H1 (cell line): ENCODE data around the gene KPNA4. TPM values are rescaled to one million over a fixed set of nuclear protein-coding genes. Genes with fewer than 3 reads are reported as not detected.

Source experiments
- CTCF ChIA-PET: fragments of 300-600 bp; sonication (Branson Sonifier 250); formaldehyde crosslinking; loops from one replicate; lab custom pipeline; 2021; ENCODE audit not compliant: partially characterized antibody; lab: Charles Lee
- POLR2A ChIA-PET: fragments of 300-600 bp; sonication (Branson Sonifier 250); formaldehyde crosslinking; loops from one replicate; lab custom pipeline; 2021; ENCODE audit warnings: inconsistent platforms; ENCODE audit not compliant: partially characterized antibody; lab: Charles Lee
- DNase-seq, 2 experiments: peaks; one replicate each; pipeline versions ENCODE4 v3.0.0 to v3.0.0-alpha.2; 2010 to 2022; ENCODE audit warnings: low spot score in 2 of 2, low read depth in 1 of 2, mixed read lengths in 1 of 2
- FAIRE-seq: peaks from 2 replicates; lab custom pipeline; 2011; peaks lifted over from hg19 to GRCh38; lab: Jason Lieb, UNC
- H2AFZ ChIP-seq: 2 replicates; pipeline ENCODE4 v1.8.1; 2012; ENCODE audit warnings: low read length, inconsistent platforms
- H2AK5ac ChIP-seq: 2 replicates; pipeline ENCODE4 v1.6.1; 2013; ENCODE audit warnings: low read depth, low read length
- H2BK120ac ChIP-seq: replicated peaks from 2 replicates; pipeline ENCODE3; 2013; ENCODE audit warnings: low read depth, low read length, inconsistent platforms
- H2BK12ac ChIP-seq: 2 replicates; pipeline ENCODE4 v1.6.1; 2013; ENCODE audit warnings: low read depth, low read length
- H2BK15ac ChIP-seq: 2 replicates; pipeline ENCODE4 v1.6.1; 2013; ENCODE audit warnings: low read length
- H2BK20ac ChIP-seq: 2 replicates; pipeline ENCODE4 v1.6.1; 2013; ENCODE audit warnings: low read length
- H2BK5ac ChIP-seq: 2 replicates; pipeline ENCODE4 v1.6.1; 2013; ENCODE audit warnings: low read depth, low read length
- H3K14ac ChIP-seq: 2 replicates; pipeline ENCODE4 v1.6.1; 2013; ENCODE audit warnings: inconsistent platforms; ENCODE audit not compliant: insufficient read length
- H3K18ac ChIP-seq: 2 replicates; pipeline ENCODE4 v1.6.1; 2013; ENCODE audit warnings: low read length; ENCODE audit errors: extremely low read depth
- H3K23ac ChIP-seq: 2 replicates; pipeline ENCODE4 v1.6.1; 2013; ENCODE audit warnings: inconsistent platforms; ENCODE audit not compliant: insufficient read length
- H3K23me2 ChIP-seq: 2 replicates; pipeline ENCODE4 v1.6.1; 2013; ENCODE audit warnings: low read depth, low read length
- H3K27ac ChIP-seq: 2 replicates; pipeline ENCODE4 v1.6.1; 2011; ENCODE audit warnings: low read depth, low read length, inconsistent platforms
- H3K27me3 ChIP-seq, 4 experiments: replicated peaks in 1 of 4; 1 replicate in 1 of 4; 2 replicates in 3 of 4; pipeline versions ENCODE4 v1.6.1 to v1.8.1; 2011 to 2013; ENCODE audit warnings: low read length in 3 of 4, mild to moderate bottlenecking in 3 of 4, inconsistent platforms in 2 of 4, mixed read lengths in 2 of 4, moderate library complexity in 1 of 4; ENCODE audit not compliant: control insufficient read depth in 3 of 4, insufficient read depth in 3 of 4; ENCODE audit errors: extremely low read depth in 1 of 4
- H3K36me3 ChIP-seq, 4 experiments: 2 replicates each; pipeline versions ENCODE4 v1.6.1 to v1.8.1; 2011 to 2013; ENCODE audit warnings: mild to moderate bottlenecking in 4 of 4, low read length in 3 of 4, moderate library complexity in 2 of 4, control low read depth in 1 of 4, inconsistent platforms in 1 of 4; ENCODE audit not compliant: insufficient read depth in 4 of 4, control insufficient read depth in 2 of 4
- H3K4ac ChIP-seq: replicated peaks from 2 replicates; pipeline ENCODE3; 2013; ENCODE audit warnings: low read length, low read depth, mixed read lengths, inconsistent platforms; ENCODE audit not compliant: insufficient read length
- H3K4me1 ChIP-seq, 4 experiments: replicated peaks in 1 of 4; 1 replicate in 1 of 4; 2 replicates in 3 of 4; pipeline versions ENCODE4 v1.6.1 to v1.8.1; 2011 to 2013; ENCODE audit warnings: low read length in 3 of 4, inconsistent platforms in 2 of 4, mixed read lengths in 1 of 4; ENCODE audit not compliant: insufficient read depth in 4 of 4, control insufficient read depth in 3 of 4
- H3K4me2 ChIP-seq, 2 experiments: 2 replicates each; pipeline versions ENCODE4 v1.6.1 to v1.8.1; 2011 to 2013; ENCODE audit warnings: low read depth in 2 of 2, low read length in 2 of 2, control low read depth in 1 of 2, inconsistent platforms in 1 of 2, mild to moderate bottlenecking in 1 of 2; ENCODE audit not compliant: insufficient read depth in 1 of 2
- H3K4me3 ChIP-seq, 4 experiments: fragments of 200-600, 300-600 bp in 1 of 4; sonication (generic), shearing (Covaris generic), sonication (Bioruptor Twin) in 1 of 4; 2 replicates each; pipeline versions ENCODE4 v1.5.1 to v1.8.1; 2011 to 2016; ENCODE audit warnings: low read length in 4 of 4, low read depth in 3 of 4, control low read depth in 2 of 4, inconsistent platforms in 2 of 4, mild to moderate bottlenecking in 2 of 4, mixed read lengths in 1 of 4, moderate library complexity in 1 of 4; ENCODE audit not compliant: insufficient read depth in 2 of 4; ENCODE audit errors: extremely low read depth in 1 of 4
- H3K56ac ChIP-seq: replicated peaks from 2 replicates; pipeline ENCODE3; 2013; ENCODE audit warnings: low read depth, mild to moderate bottlenecking, mixed read lengths, low read length, inconsistent platforms; ENCODE audit not compliant: insufficient read length
- H3K79me1 ChIP-seq: 2 replicates; pipeline ENCODE4 v1.6.1; 2013; ENCODE audit warnings: low read depth, low read length, control low read depth
- H3K79me2 ChIP-seq, 2 experiments: 2 replicates each; pipeline versions ENCODE4 v1.6.1 to v1.8.1; 2012 to 2013; ENCODE audit warnings: low read length in 2 of 2, mild to moderate bottlenecking in 2 of 2, inconsistent platforms in 1 of 2; ENCODE audit not compliant: insufficient read depth in 2 of 2, control insufficient read depth in 1 of 2
- H3K9ac ChIP-seq, 4 experiments: replicated peaks in 1 of 4; 1 replicate in 1 of 4; 2 replicates in 3 of 4; pipeline versions ENCODE4 v1.6.1 to v1.8.1; 2011 to 2013; ENCODE audit warnings: low read depth in 3 of 4, low read length in 3 of 4, control low read depth in 2 of 4, mild to moderate bottlenecking in 2 of 4, moderate library complexity in 2 of 4, inconsistent platforms in 1 of 4; ENCODE audit errors: extremely low read depth in 1 of 4
- H3K9me3 ChIP-seq, 2 experiments: 2 replicates each; pipeline versions ENCODE4 v1.6.1 to v1.8.1; 2012 to 2013; ENCODE audit warnings: mild to moderate bottlenecking in 2 of 2, moderate library complexity in 2 of 2, control low read depth in 1 of 2, inconsistent platforms in 1 of 2, low read depth in 1 of 2, low read length in 1 of 2, mixed read lengths in 1 of 2; ENCODE audit not compliant: insufficient read depth in 2 of 2
- H4K20me1 ChIP-seq, 2 experiments: replicated peaks in 1 of 2; 2 replicates each; pipeline versions ENCODE3 to v1.8.1; 2011 to 2013; ENCODE audit warnings: inconsistent platforms in 2 of 2, low read length in 2 of 2, mild to moderate bottlenecking in 1 of 2; ENCODE audit not compliant: insufficient read depth in 2 of 2, control insufficient read depth in 1 of 2
- H4K5ac ChIP-seq: 2 replicates; pipeline ENCODE4 v1.6.1; 2013; ENCODE audit warnings: low read length, low read depth, mixed read lengths, inconsistent platforms; ENCODE audit not compliant: insufficient read length
- H4K8ac ChIP-seq: 2 replicates; pipeline ENCODE4 v1.8.0; 2013; ENCODE audit warnings: mild to moderate bottlenecking, moderate library complexity, low read length, inconsistent platforms; ENCODE audit not compliant: insufficient read depth; ENCODE audit errors: extremely low read depth
- H4K91ac ChIP-seq: replicated peaks from 2 replicates; pipeline ENCODE3; 2013; ENCODE audit warnings: low read length, mixed read lengths, inconsistent platforms; ENCODE audit not compliant: insufficient read length
- ASH2L ChIP-seq: fragments of 200-600, 300-600 bp; sonication (generic); IDR thresholded peaks from one replicate; pipeline ENCODE4 v1.7.1; 2017; ENCODE audit warnings: low read length
- CEBPB ChIP-seq: IDR thresholded peaks from 2 replicates; pipeline ENCODE4 v1.6.1; 2012; ENCODE audit warnings: low read depth, low read length
- CREB1 ChIP-seq: IDR thresholded peaks from 2 replicates; pipeline ENCODE4 v1.6.1; 2012; ENCODE audit warnings: inconsistent platforms
- CTCF ChIP-seq, 3 experiments: IDR thresholded peaks; 1 replicate in 2 of 3; 2 replicates in 1 of 3; pipeline versions ENCODE4 v1.5.1 to v1.6.1; 2011; ENCODE audit warnings: low read length in 3 of 3, mild to moderate bottlenecking in 3 of 3, inconsistent platforms in 2 of 3, low read depth in 1 of 3, moderate library complexity in 1 of 3; ENCODE audit not compliant: insufficient read depth in 1 of 3; ENCODE audit errors: control extremely low read depth in 1 of 3
- EZH2 ChIP-seq: fragments of 200-600 bp; sonication (generic); IDR thresholded peaks from 2 replicates; pipeline ENCODE4 v1.7.1; 2012; ENCODE audit warnings: low read depth, mild to moderate bottlenecking, moderate library complexity, low read length, inconsistent platforms; ENCODE audit not compliant: severe bottlenecking
- KDM5A ChIP-seq: fragments of 200-600 bp; IDR thresholded peaks from 2 replicates; pipeline ENCODE4 v1.7.1; 2012; ENCODE audit warnings: mild to moderate bottlenecking, low read length, inconsistent platforms, mixed read lengths
- NANOG ChIP-seq: IDR thresholded peaks from 2 replicates; pipeline ENCODE4 v1.6.1; 2011; ENCODE audit warnings: low read length, low read depth, mild to moderate bottlenecking, inconsistent platforms; ENCODE audit not compliant: insufficient read depth, poor library complexity, severe bottlenecking
- POU5F1 ChIP-seq: IDR thresholded peaks from 2 replicates; pipeline ENCODE4 v1.6.1; 2011; ENCODE audit warnings: low read depth, mild to moderate bottlenecking, low read length, moderate library complexity
- SAP30 ChIP-seq: fragments of 300-600 bp; sonication (generic); IDR thresholded peaks from 2 replicates; pipeline ENCODE4 v1.7.1; 2012; ENCODE audit warnings: low read length, moderate library complexity, mild to moderate bottlenecking, inconsistent platforms; ENCODE audit not compliant: insufficient read depth, insufficient replicate concordance
- USF2 ChIP-seq: IDR thresholded peaks from 2 replicates; pipeline ENCODE4 v1.6.1; 2011; ENCODE audit warnings: low read length, improper control_type of control experiment
- WGBS, 2 experiments: shearing (Covaris generic) in 1 of 2; methylation state at CpG; one replicate each; pipeline versions ENCODE4 v1.1.6 to v1.1.7; 2013 to 2015; ENCODE audit warnings: low lambda C conversion rate in 2 of 2, mixed read lengths in 2 of 2, inconsistent platforms in 1 of 2, low coverage in 1 of 2, missing lambda C conversion rate in 1 of 2; ENCODE audit not compliant: insufficient replicate concordance in 2 of 2, insufficient coverage in 1 of 2, insufficient read length in 1 of 2; ENCODE audit errors: extremely low coverage in 1 of 2, missing lambda C conversion rate in 1 of 2; 5-methylcytosine and 5-hydroxymethylcytosine counted together
- polyA plus RNA-seq, 7 experiments: library from polyadenylated mRNA; depleted of rRNA in 3 of 7; stranded (reverse) in 5 of 7; unstranded in 2 of 7; fragments of >200 nt in 5 of 7; fragments of 200-250 nt in 2 of 7; gene quantifications; 1 replicate in 5 of 7; 2 replicates in 1 of 7; 4 replicates in 1 of 7; pipeline versions ENCODE4 v1.2.1 to v1.2.3, GENCODE V29; 2011 to 2013; ENCODE audit warnings: missing spikeins in 2 of 7, mixed read lengths in 2 of 7
- total RNA-seq: library from RNA; stranded (reverse); fragmentation: NEBNext Ultra II Directional; extraction: Animal tissue kit (Norgen Biotek cat#: 25700); gene quantifications from 2 replicates; pipeline ENCODE4 v1.2.1, GENCODE V29; 2021

Gene KPNA4
- total and polyA plus RNA-seq, 2 of the 8 experiments (the other 6 are each of a cell fraction or from before 2014, with no cell fraction given) = 13.2 to 81.9 TPM

- Histone ChIP-seq H2BK120ac (no peak overlapping the region), H3K36me3 (no peaks in the 10 kb centered on the region), H4K8ac (no peak overlapping the region), H3K79me1 (no peaks in the 10 kb centered on the region), H2BK12ac (no peak overlapping the region), H4K20me1 (no peaks in the 10 kb centered on the region), H3K9me3 (peaks cover 0 to 5% of the 10 kb centered on the region in 2 experiments; a peak in 1 of 4 replicates), H3K23ac (no peak overlapping the region), H3K23me2 (no peaks in the 10 kb centered on the region), H3K56ac (no peak overlapping the region), H3K9ac (no peak overlapping the region), H2BK20ac (no peak overlapping the region), H3K4ac (no peak overlapping the region), H2AK5ac (no peak overlapping the region), H4K91ac (no peak overlapping the region), H3K4me3 (no peak overlapping the region), H3K27me3 (no peaks in the 10 kb centered on the region; a peak in 1 of 7 replicates), H3K4me1 (peaks cover 0 to 4% (median 0%) of the 10 kb centered on the region in 4 experiments; a peak in 1 of 7 replicates), H4K5ac (no peak overlapping the region), H2BK5ac (no peak overlapping the region), H3K79me2 (no peaks in the 10 kb centered on the region), H2AFZ (no peak overlapping the region), H3K4me2 (no peak overlapping the region), H2BK15ac (no peak overlapping the region), H3K18ac (no peak overlapping the region), H3K14ac (no peak overlapping the region), H3K27ac (no peak overlapping the region)
- WGBS, 2 experiments = 85% methylated on average over 9 of the region's 9 CpGs; no CpG with 5 or more reads in 1 of the 2 experiments
- DNase-seq = no peak
- POLR2A ChIA-PET = interaction anchor here (4.3 kb wide), 1 partner anchor 10 kb away, joined by 29 read pairs; the partner anchor contains the start of gene TRIM59
- CTCF ChIA-PET = interaction anchor here (0.9 to 1.5 kb wide), 3 partner anchors 8 to 27 kb away, joined by 3 read pairs; no protein-coding TSS in a partner anchor
- FAIRE-seq = no peak
- TF ChIP-seq ASH2L = no peak
- no peak for TF ChIP-seq EZH2
- no peak for TF ChIP-seq NANOG
- TF ChIP-seq CREB1 = no peak
- TF ChIP-seq USF2 = no peak
- TF ChIP-seq CEBPB = no peak
- TF ChIP-seq KDM5A = no peak
- no peak for TF ChIP-seq POU5F1
- no peak for TF ChIP-seq SAP30
- TF ChIP-seq CTCF (IDR thresholded peaks at IDR 0.05; ENCODE audit: control extremely low read depth in 1 of 3, insufficient read depth in 1 of 3, low read depth in 1 of 3, low read length in 3 of 3) = no peak
Observed at GRCh38 chr3:160459450-160459970, 105.9 kb downstream of the KPNA4 start.
